HL-60/S4 (cell line): ENCODE measurements around the gene KNDC1.
"Not testable (repeated sequence)": the region's sequence is repeated elsewhere in the genome, so short reads cannot be mapped to it uniquely, and the experiment has no call there.

Source experiments
- in situ Hi-C: fragments of 300-500 bp; cut with MboI; formaldehyde crosslinking; loops from 2 replicates; pipeline ENCODE4 v1.14.3; 2022; ENCODE audit warnings: low sequenced_read_pairs

Gene KNDC1

DNA sequence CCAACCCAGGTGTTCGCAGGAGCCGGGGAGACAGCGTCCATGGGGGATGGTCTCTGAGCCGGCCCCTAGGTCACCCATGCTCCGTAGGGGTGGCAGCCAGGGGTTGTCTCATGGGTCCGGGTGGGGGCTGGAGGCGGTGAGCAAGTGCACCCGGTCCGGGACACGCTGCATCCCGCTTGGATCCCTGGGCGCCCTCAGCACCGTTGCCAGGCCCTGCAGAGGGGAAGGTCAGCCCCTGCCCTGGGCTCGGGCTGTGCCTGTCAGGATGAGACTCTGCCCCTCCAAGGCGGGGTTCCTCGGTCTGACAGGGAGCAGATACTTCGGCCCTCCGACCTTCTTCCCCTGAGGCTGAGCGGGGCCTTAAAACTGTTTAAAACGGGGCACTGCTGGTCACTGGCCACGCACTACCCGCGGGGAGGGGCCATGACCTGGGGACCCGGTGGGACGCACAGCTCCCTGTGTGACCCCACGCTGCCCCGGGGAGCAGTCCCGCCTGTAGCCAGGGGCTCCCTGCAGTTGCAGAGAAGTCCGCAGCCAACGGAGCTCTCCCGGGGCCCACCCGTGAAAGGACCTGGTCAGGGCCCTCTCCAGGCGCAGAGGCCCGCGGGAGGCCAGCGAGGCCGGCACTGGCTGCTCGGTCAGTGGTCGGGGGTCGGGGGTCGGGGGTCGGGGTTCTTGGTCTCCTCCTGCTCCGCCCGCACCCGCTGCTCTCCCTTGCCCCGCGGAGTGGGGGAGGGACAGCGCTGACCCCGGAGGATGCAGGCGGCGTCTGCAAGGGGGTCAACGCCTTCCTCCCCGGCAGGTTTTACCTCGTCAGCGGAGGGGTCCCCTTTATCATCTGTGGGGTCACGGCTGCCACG is 33.4 kb upstream of the KNDC1 start:
- in situ Hi-C loops: no loop called here

DNA sequence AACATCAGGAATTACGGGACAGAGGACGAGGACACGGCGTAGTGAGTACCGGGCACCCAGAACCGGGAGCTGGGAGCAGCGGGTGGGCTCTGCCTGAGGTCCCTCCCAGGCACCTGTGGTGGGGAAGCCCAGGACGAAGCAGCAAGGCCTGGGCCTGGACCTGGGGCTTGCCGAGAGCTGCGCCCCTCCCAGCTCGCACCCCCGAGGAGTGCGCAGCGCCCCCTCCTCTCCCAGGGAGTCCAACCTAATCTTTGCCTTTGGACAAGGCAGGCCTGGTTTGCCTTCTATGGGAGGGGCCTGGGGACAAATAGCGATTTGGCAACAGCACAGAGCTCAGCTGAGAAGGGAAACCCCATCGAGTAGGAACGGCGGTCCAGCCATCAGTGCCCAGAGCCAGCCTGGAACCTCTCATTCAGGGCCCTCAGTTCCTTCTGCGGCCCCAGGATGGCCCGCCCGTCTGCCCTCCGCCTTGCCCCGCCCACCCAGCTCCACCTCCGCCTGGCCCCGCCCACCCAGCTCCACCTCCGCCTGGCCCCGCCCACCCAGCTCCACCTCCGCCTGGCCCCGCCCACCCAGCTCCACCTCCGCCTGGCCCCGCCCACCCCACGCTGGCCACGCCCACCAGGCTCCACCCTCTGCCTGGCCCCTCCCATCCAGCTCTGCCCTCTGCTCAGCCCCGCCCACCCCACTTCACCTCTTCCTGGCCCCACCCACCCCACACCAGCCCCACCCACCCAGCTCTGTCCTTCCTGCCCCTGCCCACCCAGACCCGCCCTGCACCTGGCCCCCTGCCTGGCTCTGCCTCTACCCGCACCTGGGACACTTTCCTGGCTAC is 32.5 kb upstream of the KNDC1 start:
- in situ Hi-C loops: no loop called here

DNA sequence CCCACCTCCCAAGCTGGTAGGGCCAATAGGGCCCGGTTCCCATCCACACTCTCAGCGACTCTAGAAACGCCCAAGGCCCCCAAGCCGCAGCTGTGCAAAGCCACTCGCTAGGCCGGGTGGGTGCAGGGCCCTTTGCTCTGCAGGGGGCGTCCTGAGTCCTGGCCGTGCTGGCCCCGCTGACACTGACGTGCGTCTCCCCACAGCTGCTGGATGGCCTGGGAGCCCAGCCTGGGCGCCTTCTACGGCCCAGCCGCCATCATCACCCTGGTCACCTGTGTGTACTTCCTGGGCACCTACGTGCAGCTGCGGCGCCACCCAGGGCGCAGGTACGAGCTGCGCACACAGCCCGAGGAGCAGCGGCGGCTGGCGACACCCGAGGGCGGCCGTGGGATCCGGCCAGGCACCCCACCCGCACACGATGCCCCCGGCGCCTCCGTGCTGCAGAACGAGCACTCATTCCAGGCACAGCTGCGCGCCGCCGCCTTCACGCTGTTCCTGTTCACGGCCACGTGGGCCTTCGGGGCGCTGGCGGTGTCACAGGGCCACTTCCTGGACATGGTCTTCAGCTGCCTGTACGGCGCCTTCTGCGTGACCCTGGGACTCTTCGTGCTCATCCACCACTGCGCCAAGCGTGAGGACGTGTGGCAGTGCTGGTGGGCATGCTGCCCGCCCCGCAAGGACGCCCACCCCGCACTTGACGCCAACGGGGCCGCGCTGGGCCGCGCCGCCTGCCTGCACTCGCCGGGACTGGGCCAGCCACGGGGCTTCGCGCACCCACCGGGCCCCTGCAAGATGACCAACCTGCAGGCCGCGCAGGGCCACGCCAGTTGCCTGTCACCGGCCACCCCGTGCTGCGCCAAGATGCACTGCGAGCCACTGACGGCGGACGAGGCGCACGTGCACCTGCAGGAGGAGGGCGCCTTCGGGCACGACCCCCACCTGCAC is 31.6 kb upstream of the KNDC1 start:
- in situ Hi-C loops: no loop called here

DNA sequence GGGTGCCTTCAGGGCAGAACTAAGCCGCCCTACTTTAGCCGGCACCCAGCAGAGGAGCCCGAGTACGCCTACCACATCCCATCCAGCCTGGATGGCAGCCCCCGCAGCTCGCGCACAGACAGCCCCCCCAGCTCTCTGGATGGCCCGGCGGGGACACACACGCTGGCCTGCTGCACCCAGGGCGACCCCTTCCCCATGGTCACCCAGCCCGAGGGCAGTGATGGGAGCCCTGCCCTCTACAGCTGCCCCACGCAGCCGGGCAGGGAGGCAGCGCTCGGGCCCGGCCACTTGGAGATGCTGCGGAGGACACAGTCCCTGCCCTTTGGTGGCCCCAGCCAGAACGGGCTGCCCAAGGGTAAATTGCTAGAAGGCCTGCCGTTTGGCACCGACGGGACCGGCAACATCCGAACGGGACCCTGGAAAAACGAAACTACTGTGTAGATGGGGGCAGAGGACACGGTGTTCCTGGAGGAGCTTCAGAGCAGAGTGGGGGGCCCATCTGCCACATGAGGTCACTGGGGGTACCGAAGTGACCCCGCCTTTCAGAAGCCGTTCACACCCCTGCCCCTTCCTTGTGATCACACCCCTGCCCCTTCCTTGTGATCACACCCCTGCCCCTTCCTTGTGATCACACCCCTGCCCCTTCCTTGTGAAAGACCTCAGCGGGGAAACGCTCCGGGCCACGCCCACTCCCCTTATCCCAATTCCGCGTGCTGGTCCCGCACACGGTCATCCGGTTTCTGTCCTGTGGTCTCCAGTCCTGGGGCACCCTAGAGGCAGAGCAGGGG is 30.8 kb upstream of the KNDC1 start:
- in situ Hi-C loops: no loop called here

DNA sequence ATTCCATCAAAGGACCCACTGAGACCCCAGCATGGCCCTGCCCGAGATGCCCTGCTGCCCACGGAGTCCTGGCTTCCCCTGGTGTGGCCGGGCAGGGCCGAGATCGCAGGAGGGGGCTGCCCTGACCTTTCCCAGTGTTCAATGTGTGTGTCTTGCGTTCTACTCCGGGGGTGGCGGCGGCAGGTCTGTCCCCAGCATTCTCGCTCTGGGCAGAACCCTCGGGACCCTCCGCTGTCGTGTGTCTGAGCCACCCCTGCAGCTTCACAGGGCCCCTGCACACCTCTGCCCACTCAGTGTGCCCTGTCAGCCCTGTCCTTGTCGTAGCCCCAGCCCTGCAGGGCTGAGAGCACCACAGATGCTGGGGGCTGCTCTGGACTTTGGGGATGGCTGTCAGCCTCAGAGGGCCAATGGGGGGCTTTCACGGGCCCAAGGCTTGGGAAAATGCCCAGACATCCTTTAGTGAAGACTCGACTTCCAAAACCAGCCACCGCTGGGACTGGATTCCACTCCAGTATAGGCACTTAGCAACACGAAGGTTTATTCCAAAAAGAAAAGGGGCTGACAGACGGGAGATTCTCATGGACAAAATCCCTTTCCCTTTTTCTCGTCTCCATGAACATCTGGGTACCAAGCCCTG is 30.0 kb upstream of the KNDC1 start:
- in situ Hi-C loops: no loop called here

DNA sequence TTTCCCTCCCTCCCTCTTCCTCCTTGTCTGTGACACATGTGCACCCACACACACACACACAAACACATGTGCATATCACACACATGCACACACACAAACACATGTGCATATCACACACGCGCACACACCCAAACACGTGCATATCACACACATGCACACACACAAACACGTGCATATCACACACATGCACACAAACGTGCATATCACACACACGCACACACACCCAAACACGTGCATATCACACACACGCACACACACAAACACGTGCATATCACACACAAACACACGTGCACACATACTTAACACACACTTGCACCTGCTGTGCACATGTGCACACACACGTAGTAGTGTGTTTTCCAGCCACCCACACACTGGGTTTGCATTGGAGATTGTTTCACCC is 29.4 kb upstream of the KNDC1 start:
- in situ Hi-C loops: no loop called here

DNA sequence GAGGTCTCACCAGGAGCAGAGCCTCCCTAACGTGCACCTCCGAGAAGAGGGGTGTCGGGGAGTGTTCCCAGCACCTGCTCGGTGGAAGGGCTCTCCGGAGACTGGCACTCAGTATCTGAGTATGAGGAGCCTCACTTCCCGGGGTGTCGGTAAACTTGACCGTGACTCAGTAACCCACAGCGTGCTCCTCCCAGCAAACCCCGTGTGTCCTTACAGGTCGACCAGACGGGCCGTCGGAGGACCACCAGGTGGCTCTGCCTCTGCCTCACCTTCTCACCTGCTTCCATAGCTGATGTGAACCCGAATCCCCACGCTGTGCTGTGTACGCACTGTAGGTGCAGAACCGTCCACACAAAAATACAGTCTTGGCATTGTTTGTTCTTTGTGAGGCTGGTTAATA is 29.0 kb upstream of the KNDC1 start:
- in situ Hi-C loops: no loop called here

DNA sequence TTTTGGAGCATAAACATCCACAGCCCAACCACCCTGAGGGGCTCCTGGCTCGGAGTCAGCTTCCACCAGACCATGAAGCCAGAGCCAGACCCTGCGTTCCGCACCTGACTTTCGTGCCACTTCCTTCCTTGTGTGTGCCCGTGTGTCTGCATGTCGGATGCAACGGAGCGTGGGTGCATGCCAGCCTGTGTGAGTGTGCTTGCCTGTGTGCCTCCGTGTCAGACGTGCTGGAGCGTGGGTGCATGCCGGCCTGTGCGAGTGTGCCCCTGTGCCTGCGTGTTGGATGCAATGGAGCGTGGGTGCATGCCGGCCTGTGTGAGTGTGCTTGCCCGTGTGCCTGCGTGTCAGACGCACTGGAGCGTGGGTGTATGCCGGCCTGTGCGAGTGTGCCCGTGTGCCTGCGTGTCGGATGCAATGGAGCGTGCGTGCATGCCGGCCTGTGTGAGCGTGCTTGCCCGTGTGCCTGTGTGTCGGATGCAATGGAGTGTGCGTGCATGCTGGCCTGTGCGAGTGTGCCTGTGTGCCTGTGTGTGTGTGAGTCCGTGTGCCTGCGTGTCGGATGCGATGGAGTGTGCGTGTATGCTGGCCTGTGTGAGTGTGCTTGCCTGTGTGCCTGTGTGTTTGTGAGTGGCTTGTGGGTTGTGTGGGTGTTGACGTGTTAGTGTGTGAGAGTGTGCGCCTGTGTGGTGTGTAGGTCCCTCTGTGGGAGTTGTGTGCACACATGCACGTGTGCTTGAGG is 28.1 kb upstream of the KNDC1 start:
- in situ Hi-C loops: no loop called here

DNA sequence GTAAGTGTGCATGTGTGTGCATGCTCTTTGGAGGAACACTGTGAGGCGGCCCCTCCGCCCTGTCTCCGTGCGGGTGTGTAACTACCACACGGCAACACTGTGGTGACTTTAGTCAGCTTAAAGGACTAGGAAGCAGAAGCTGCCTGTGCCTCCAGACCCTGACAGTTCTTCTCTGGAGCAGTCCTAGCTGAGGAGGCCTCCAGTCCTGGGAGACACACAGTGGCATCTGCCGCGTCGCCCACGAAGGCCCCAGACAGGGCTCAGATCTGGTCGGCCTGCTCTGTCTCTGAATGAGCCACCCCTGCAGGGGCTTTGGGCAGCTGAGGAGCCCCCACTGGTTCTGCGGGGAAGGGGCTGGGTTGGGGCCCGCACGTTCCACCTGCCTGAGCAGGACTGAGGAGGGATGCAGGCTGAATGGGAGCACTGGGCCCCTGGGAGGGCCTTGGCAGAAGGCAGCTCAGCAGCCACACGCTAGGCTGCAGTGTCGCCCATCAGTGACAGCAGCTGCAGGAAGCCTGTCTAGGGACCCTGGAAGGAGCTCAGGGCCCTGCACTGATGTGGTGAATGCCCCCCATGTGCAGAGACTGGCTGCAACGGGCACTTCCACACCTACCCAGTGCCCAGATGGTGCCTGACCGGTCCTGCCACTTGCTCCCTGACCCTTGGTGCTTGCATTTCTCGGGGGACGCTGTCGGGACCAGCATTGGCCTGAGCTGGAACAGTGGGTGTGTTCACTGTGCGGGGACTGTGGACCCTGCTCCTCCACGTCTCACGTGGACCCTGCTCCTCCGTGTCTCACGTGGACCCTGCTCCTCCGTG is 27.3 kb upstream of the KNDC1 start:
- in situ Hi-C loops: no loop called here

DNA sequence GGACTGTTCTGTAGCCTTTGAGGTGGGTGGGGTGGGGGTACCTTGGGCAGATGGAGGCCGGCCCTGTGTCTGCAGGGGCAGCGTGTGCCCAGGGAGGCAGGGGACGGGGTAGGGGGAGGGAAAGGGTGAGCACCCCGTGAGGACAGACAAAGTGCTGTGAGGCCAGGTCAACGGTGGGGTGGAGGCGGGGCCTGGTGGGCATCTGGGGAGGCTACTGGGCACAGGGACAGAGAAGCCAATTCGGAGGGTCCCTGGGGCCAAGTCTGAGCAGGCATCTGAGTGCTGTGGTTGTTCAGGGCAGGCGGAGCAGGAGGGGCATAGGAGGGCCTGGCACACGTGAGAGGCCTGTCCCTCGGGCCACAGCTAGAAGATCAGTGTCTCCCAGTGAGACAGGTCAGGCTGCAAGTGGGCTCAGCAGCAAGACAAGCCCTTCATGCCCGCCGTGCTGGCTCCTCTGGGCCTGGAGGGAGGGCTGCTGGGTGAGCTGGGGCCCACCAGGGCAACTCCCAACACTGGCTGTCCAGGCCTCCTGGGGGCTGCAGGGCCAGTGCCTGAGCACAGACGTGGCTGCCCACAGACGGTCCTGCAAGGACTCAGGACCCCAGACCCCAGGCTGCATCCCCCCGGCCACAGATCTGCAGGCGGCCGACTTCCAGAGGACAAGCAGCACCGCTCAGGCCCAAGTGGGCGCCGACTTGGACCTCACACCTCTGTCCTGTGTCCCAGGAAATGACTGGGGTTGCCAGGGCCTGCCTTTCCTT is 26.4 kb upstream of the KNDC1 start:
- in situ Hi-C loops: no loop called here

DNA sequence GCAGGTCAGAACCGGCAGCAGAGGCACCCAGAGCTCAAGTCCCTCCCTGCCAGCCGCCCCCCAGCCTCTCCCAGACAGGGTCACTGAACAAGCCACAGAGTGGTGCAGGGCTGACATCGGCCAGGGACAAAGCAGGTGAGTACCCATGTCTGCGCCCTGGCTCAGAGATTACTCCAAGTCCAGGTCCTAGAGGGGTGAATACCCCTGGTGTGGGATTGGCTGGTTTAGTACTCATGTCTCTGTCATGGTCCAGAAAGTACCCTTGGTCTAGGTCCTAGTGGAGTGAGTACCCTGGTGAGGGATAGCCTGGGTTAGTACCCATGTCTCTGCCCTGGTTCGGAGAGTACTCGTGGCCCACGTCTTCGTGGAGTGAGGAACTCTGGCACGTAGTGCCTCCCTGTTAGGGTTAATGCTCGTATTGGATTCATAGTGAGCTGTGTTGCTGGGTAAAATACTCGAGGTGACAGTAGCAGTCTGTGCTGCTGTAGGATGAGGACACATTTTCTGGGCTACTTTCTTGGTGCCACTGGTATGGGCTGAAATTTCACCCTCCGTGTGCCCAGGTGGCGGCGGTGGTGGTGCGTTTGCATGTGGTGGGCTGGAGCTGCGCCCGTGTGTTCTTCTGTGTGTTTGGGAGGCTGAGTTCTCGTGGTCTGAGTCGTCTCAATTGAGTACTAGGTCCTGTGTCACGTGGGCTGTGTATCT is 25.5 kb upstream of the KNDC1 start:
- in situ Hi-C loops: no loop called here

DNA sequence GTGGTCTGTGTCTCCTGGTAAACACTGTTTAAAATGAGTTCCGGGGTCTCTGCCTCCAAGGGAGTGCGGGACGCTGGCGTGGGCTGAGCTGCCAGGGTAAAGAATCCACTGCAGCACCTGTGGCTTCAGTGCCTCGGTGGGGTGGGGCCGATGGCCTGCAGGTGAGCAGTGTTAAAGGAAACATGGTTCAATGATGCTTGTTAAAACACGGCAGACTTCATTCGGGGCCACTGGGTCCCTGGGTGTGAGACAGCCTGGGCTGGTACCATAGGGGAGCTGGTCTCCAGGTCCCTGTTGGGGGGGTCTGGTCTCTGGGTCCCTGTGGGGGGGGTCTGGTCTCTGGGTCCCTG is 24.9 kb upstream of the KNDC1 start:
- in situ Hi-C loops: no loop called here

DNA sequence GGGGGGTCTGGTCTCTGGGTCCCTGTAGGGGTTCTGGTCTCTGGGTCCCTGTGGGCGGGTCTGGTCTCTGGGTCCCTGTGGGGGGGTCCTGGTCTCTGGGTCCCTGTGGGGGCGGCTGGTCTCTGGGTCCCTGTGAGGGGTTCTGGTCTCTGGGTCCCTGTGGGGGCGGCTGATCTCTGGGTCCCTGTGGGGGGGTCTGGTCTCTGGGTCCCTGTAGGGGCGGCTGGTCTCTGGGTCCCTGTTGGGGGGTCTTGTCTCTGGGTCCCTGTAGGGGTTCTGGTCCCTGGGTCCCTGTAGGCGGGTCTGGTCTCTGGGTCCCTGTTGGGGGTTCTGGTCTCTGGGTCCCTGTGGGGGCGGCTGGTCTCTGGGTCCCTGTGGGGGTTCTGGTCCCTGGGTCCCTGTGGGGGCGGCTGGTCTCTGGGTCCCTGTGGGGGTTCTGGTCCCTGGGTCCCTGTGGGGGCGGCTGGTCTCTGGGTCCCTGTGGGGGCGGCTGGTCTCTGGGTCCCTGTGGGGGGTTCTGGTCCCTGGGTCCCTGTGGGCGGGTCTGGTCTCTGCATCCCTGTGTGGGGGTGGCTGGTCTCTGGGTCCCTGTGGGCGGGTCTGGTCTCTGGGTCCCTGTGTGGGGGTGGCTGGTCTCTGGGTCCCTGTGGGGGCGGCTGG is 22.4 kb upstream of the KNDC1 start:
- in situ Hi-C loops: not testable (repeated sequence)

DNA sequence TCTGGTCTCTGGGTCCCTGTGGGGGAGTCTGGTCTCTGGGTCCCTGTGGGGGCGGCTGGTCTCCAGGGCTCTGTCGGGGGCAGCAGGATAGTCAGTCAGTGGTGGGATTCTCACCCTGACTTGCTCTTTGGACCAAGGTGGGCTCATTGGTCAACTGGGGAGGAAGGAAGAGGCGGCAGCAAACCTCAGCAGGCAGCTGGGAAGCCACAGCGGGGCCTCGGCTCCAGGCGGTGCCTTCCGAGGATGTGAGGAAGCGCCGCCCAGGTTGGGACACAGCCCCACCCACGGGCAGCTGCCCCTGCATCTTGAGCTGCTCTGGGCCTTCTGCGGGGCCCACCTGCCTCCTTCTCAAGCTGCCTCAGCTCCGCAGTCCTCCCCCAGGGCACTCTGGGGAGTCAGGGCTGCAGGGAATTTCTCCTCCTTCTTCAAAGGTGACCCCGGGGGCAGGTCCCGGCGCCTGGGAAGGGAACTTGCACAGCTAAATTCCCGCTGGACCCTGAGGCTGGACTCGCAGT is 20.4 kb upstream of the KNDC1 start:
- in situ Hi-C loops: no loop called here

DNA sequence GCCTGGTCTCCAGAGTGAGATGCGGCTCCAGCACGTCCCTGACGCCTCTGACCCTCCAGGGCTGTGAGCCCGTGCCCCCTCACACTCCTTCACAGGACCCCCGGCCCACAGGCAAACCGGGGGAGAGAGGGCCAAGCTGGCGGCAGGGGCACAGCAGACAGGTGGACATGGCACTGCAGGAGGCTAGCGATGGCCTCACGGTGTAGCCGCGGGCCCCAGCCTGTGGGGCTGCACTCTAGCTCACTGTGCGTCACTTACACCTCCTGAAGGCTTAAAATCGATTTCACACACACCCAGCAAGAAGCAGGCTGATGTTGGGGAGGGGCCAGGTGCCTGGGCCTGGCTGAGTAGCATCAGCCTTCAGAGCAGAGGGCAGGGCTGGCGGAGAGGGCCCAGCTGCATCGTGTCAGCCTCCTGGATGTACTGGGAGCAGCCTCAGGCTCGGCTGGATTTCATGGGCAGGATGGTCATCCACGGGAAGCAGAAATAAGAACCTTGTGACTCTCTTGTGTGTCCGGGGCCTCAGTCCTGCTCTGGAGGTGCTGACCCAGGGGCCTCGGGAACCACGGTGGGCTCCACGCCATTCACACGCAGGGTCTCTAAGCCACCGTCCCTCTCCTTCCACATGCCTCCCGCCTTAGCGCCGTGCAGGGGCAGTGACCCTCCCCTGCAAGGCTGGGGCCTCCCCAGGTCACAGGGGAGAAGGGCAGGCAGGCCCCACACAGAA is 19.4 kb upstream of the KNDC1 start:
- in situ Hi-C loops: no loop called here
